ENCODE results near the gene ASS1.

ASS1 gene

DNA sequence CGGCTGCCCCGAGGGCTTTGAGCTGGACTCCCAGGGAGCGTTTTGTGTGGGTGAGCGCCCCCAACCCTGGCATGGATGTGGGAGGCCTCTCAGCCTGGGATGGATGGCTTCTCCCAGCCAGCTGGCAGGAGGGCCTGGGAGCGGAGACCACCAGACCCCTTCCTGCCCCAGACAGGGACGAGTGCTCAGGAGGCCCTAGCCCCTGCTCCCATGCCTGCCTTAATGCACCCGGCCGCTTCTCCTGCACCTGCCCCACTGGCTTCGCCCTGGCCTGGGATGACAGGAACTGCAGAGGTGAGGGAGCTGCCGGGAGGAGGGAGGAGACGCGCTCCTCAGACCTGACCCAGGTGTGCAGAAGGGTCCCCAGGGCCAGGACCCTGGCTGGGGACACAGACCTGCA, 17.4 kb upstream of the ASS1 start:
- no peaks in the 10 kb centered on the region for H3F3A ChIP-seq (ENCODE audit: insufficient read depth, low read length)
- H3K9me2 ChIP-seq (replicated peaks; ENCODE audit: insufficient read depth, low read length) = no peaks in the 10 kb centered on the region
- no peak overlapping the region for H3K27ac ChIP-seq (ENCODE audit: low read length)
- H2AFZ ChIP-seq (ENCODE audit: low read length) = no peak overlapping the region
- no peaks in the 10 kb centered on the region for H3K4me1 ChIP-seq (ENCODE audit: low read length)
- no peak overlapping the region for H3K9ac ChIP-seq (ENCODE audit: low read length)
- peaks cover 96% of the 10 kb centered on the region for H3K27me3 ChIP-seq (replicated peaks; ENCODE audit: insufficient read depth, low read length)
- no peak for DNase-seq
- no peaks in the 10 kb centered on the region for H3K36me3 ChIP-seq (replicated peaks; ENCODE audit: insufficient read depth, low read length)
- H3K79me2 ChIP-seq (ENCODE audit: low read length) = no peaks in the 10 kb centered on the region
- H4K20me1 ChIP-seq (ENCODE audit: insufficient read depth, low read length) = no peaks in the 10 kb centered on the region
- no peak overlapping the region for H3K4me3 ChIP-seq (ENCODE audit: low read length)
- no peak overlapping the region for H3K4me2 ChIP-seq (ENCODE audit: low read depth, low read length)
- no peaks in the 10 kb centered on the region for H3K9me3 ChIP-seq (replicated peaks; ENCODE audit: insufficient read depth, low read length)
- TF ChIP-seq EZH2phosphoT487 (IDR thresholded peaks at IDR 0.05; ENCODE audit: low read length) = no peak
- no peak for TF ChIP-seq EZH2 (optimal IDR thresholded peaks at IDR 0.05; ENCODE audit: low read depth, low read length)
- TF ChIP-seq, protein P1, sequence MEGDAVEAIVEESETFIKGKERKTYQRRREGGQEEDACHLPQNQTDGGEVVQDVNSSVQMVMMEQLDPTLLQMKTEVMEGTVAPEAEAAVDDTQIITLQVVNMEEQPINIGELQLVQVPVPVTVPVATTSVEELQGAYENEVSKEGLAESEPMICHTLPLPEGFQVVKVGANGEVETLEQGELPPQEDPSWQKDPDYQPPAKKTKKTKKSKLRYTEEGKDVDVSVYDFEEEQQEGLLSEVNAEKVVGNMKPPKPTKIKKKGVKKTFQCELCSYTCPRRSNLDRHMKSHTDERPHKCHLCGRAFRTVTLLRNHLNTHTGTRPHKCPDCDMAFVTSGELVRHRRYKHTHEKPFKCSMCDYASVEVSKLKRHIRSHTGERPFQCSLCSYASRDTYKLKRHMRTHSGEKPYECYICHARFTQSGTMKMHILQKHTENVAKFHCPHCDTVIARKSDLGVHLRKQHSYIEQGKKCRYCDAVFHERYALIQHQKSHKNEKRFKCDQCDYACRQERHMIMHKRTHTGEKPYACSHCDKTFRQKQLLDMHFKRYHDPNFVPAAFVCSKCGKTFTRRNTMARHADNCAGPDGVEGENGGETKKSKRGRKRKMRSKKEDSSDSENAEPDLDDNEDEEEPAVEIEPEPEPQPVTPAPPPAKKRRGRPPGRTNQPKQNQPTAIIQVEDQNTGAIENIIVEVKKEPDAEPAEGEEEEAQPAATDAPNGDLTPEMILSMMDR (IDR thresholded peaks at IDR 0.05; ENCODE audit: low read length) = no peak

DNA sequence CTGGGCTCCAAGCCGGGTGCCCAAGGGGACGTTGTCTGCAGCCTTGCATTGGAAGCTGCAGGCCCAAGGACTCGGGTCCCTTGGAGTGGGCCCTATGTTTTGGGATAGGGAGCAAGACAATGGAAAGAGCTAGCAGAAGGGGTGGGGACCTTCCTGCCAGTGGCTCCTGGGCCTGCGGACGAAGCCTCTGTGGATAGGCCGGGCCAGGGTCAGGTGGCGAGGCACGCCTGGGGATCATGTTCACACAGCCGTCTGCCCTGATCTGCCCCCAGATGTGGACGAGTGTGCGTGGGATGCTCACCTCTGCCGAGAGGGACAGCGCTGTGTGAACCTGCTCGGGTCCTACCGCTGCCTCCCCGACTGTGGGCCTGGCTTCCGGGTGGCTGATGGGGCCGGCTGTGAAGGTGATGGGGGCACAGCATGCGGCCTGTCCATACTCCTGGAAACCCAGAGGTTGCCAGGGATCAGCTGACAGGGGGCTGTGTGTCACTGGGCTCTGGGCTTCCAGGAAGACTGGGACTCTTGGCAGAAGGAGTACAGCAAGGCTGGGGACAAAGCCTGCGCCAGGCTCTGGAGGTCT, 16.6 kb upstream of the ASS1 start:
- Histone ChIP-seq H4K20me1 (ENCODE audit: insufficient read depth, low read length) (no peaks in the 10 kb centered on the region), H3K36me3 (replicated peaks; ENCODE audit: insufficient read depth, low read length) (no peaks in the 10 kb centered on the region), H2AFZ (ENCODE audit: low read length) (no peak overlapping the region), H3K79me2 (ENCODE audit: low read length) (no peaks in the 10 kb centered on the region), H3K4me3 (ENCODE audit: low read length) (no peak overlapping the region), H3F3A (ENCODE audit: insufficient read depth, low read length) (no peaks in the 10 kb centered on the region), H3K4me1 (ENCODE audit: low read length) (no peaks in the 10 kb centered on the region), H3K9me3 (replicated peaks; ENCODE audit: insufficient read depth, low read length) (no peaks in the 10 kb centered on the region), H3K4me2 (ENCODE audit: low read depth, low read length) (no peak overlapping the region), H3K27me3 (replicated peaks; ENCODE audit: insufficient read depth, low read length) (peaks cover 96% of the 10 kb centered on the region), H3K9me2 (replicated peaks; ENCODE audit: insufficient read depth, low read length) (no peaks in the 10 kb centered on the region), H3K9ac (ENCODE audit: low read length) (no peak overlapping the region), H3K27ac (ENCODE audit: low read length) (no peak overlapping the region)
- DNase-seq = no peak
- TF ChIP-seq EZH2phosphoT487 (IDR thresholded peaks at IDR 0.05; ENCODE audit: low read length) (no peak), EZH2 (optimal IDR thresholded peaks at IDR 0.05; ENCODE audit: low read depth, low read length) (no peak)
- TF ChIP-seq, protein P1 (IDR thresholded peaks at IDR 0.05; ENCODE audit: low read length) = no peak

DNA sequence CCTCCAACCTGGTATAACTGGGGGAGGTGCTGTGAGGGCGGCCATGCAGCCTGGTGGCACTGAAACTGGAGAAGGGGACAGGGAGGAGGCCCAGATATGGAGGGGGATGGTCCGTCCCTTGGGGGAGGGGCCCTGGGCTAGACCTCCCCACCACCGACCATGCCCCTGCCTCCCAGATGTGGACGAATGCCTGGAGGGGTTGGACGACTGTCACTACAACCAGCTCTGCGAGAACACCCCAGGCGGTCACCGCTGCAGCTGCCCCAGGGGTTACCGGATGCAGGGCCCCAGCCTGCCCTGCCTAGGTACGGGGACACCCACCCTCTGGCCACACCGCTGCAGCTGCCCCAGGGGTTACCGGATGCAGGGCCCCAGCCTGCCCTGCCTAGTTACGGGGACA, 15.4 kb upstream of the ASS1 start:
- no peaks in the 10 kb centered on the region for H3K79me2 ChIP-seq (ENCODE audit: low read length)
- no peaks in the 10 kb centered on the region for H3F3A ChIP-seq (ENCODE audit: insufficient read depth, low read length)
- no peaks in the 10 kb centered on the region for H4K20me1 ChIP-seq (ENCODE audit: insufficient read depth, low read length)
- no peaks in the 10 kb centered on the region for H3K9me3 ChIP-seq (replicated peaks; ENCODE audit: insufficient read depth, low read length)
- H2AFZ ChIP-seq (ENCODE audit: low read length) = no peak overlapping the region
- H3K4me2 ChIP-seq (ENCODE audit: low read depth, low read length) = no peak overlapping the region
- no peak overlapping the region for H3K27ac ChIP-seq (ENCODE audit: low read length)
- H3K9ac ChIP-seq (ENCODE audit: low read length) = no peak overlapping the region
- no peaks in the 10 kb centered on the region for H3K4me1 ChIP-seq (ENCODE audit: low read length)
- H3K27me3 ChIP-seq (replicated peaks; ENCODE audit: insufficient read depth, low read length) = peaks cover 100% of the 10 kb centered on the region
- H3K9me2 ChIP-seq (replicated peaks; ENCODE audit: insufficient read depth, low read length) = no peaks in the 10 kb centered on the region
- TF ChIP-seq EZH2 (optimal IDR thresholded peaks at IDR 0.05; ENCODE audit: low read depth, low read length) = no peak
- TF ChIP-seq EZH2phosphoT487 (IDR thresholded peaks at IDR 0.05; ENCODE audit: low read length) = no peak
- TF ChIP-seq, protein P1 (IDR thresholded peaks at IDR 0.05; ENCODE audit: low read length) = no peak
- H3K36me3 ChIP-seq (replicated peaks; ENCODE audit: insufficient read depth, low read length) = no peaks in the 10 kb centered on the region
- no peak overlapping the region for H3K4me3 ChIP-seq (ENCODE audit: low read length)
- no peak for DNase-seq

Measured in MM.1S (cell line).